Heart right ventricle (tissue), 16 donors: ENCODE measurements around the gene EGR4. TPM values are rescaled to one million over a fixed set of nuclear protein-coding genes. Genes with fewer than 3 reads are reported as not detected.

Source experiments
- ATAC-seq, 8 donors: fragments of 200-7000 bp; cut with Tn5 transposase; one replicate each; pipeline ENCODE4 v1.9.1; 2020; ENCODE audit warnings: mild to moderate bottlenecking in 8 of 8, moderate library complexity in 8 of 8, moderate number of reproducible peaks in 1 of 8
- DNase-seq, 2 donors: peaks; one replicate each; pipeline ENCODE4 v3.0.0-alpha.2; 2020
- H3K27ac ChIP-seq, 10 donors: fragments of 200-600 bp; sonication (generic) in 2 of 10; one replicate each; pipeline versions ENCODE4 v1.5.0 to v1.8.0; 2020 to 2022; ENCODE audit warnings: mild to moderate bottlenecking in 3 of 10
- H3K27me3 ChIP-seq, 7 donors: fragments of 200-600 bp; one replicate each; pipeline ENCODE4 v1.8.0; 2021 to 2022; ENCODE audit warnings: mild to moderate bottlenecking in 2 of 7
- H3K36me3 ChIP-seq, 9 donors: fragments of 200-600 bp; sonication (generic) in 1 of 9; one replicate each; pipeline versions ENCODE4 v1.5.0 to v1.8.0; 2020 to 2022; ENCODE audit warnings: mild to moderate bottlenecking in 2 of 9
- H3K4me1 ChIP-seq, 9 donors: fragments of 200-600 bp; sonication (generic) in 1 of 9; one replicate each; pipeline versions ENCODE4 v1.5.0 to v1.8.0; 2020 to 2022; ENCODE audit warnings: mild to moderate bottlenecking in 4 of 9
- H3K4me3 ChIP-seq, 10 donors: fragments of 200-600 bp; sonication (generic) in 2 of 10; one replicate each; pipeline versions ENCODE4 v1.5.0 to v1.8.0; 2020 to 2022; ENCODE audit warnings: mild to moderate bottlenecking in 7 of 10, moderate library complexity in 2 of 10
- H3K9me3 ChIP-seq, 11 donors: fragments of 200-600 bp in 10 of 11; sonication (generic) in 2 of 11; one replicate each; pipeline versions ENCODE4 v1.5.0 to v1.8.0; 2013 to 2022; ENCODE audit warnings: mild to moderate bottlenecking in 2 of 11, control low read depth in 1 of 11, moderate library complexity in 1 of 11
- WGBS, 2 donors: extraction: QIAGEN DNeasy Blood & Tissue Kit; methylation state at CpG; one replicate each; pipeline ENCODE4 v1.1.7; 2013; ENCODE audit warnings: inconsistent platforms in 1 of 2; 5-methylcytosine and 5-hydroxymethylcytosine counted together
- intact Hi-C, 10 donors: fragments of 100-400 bp; cut with DNase I; formaldehyde crosslinking; loops; one replicate each; pipeline versions ENCODE4 v1.11.1 to v1.14.2; 2022
- polyA plus RNA-seq, 2 donors: library from polyadenylated mRNA; stranded (reverse); fragments of 200-250 nt; gene quantifications; one replicate each; pipeline ENCODE4 v1.2.3, GENCODE V29; 2013
- total RNA-seq, 10 donors: library from RNA; stranded (reverse); fragmentation: NEBNext Ultra II Directional in 3 of 10; extraction: Animal tissue kit (Norgen Biotek cat#: 25700) in 3 of 10; gene quantifications; one replicate each; pipeline versions ENCODE4 v1.2.1 to v1.2.4, GENCODE V29; 2021 to 2023
- TF ChIP-seq, protein P1 (sequence below), 9 donors: fragments of 200-600 bp; sonication (generic) in 2 of 9; IDR thresholded peaks; one replicate each; pipeline versions ENCODE4 v1.5.0 to v1.8.0; 2021 to 2022; ENCODE audit warnings: antibody characterized with exemption in 9 of 9, mild to moderate bottlenecking in 5 of 9, moderate library complexity in 1 of 9
- donor health status: Arrhythmogenic right ventricular cardiomyopathy.
- donor health status: ischemic (EF 13 %, LVEDD 7.1; RV severe dilation, severe dysfunction).
- donor health status: healthy with polysubstance abuse.
- donor health status: DM: no; HTN: yes; CAD: no.
- donor health status: DM: no; HTN: no; CAD: no.
- donor health status: ischemic (EF 25% LVEDD 6.9; RV normal size, moderate dysfunction).
- donor health status: ischemic (EF 25% LVEDD 5.7; RV mildly dilated, moderate dysfunction).
- donor health status: healthy.
- donor health status: DM: yes; HTN: yes; CAD: no.
- donor health status: Ischemic cardiomyopathy.
- donor health status: ischemic (EF 35%, LVEDD 5.7; RV mildly dilated, moderate dysfunction).
- donor health status: nonischemic (EF 11% LVEDD 7.7; RV severe dilation, severe dysfunction).
- donor health status: DM: yes; HTN: yes; CAD: no.
- donor health status: PGD.
- donor health status: ischemic (EF 29% LVEDD 5.4; RV normal size, mild dysfunction).
- donor health status: nonischemic (EF 23%, LVEDD 6.1; RV moderate dilation, normal function).

EGR4 gene
- total and polyA plus RNA-seq, 12 donors: 0.36 TPM; not detected in 11

DNA sequence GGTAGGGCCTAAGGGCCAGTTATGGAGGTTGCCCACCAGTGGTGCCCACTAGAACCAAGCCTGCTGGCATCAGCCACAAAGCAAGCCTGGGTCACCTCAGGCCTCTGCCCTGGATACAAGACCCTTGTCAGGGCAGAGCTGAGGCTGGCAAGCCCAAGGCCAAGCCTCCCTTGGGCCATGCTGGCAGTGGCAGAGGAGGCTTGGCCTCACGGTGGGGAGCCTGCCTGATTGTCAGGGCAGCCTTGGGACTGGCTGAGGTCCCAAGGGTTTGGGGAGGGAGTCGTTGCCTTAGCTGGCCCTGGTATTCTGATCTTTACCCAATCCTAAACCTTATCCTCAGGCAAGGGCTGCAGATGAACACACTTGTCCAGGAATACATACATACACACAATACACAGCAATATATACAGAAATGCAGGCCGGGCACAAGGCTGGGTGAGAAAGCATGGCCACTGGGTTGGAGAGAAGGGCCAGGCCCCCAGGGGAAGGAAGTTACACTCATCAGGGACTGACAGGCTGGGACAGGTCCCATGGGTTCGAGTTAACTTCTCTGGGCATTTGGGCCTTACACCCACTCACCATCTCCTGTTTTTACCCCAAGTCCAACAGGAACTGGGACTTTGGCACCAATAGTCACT, 38.2 kb downstream of the EGR4 start:
- intact Hi-C loops: no loop called here
- peak in 1 of 8 donors; percentile 3 for ATAC-seq
- Histone ChIP-seq H3K9me3 (no peaks in the 10 kb centered on the region), H3K36me3 (peaks cover 5 to 52% (median 39%) of the 10 kb centered on the region in 9 donors), H3K4me3 (no peak overlapping the region), H3K4me1 (peaks cover 0 to 5% (median 0%) of the 10 kb centered on the region in 9 donors), H3K27ac (no peak overlapping the region), H3K27me3 (no peaks in the 10 kb centered on the region)
- TF ChIP-seq, protein P1, sequence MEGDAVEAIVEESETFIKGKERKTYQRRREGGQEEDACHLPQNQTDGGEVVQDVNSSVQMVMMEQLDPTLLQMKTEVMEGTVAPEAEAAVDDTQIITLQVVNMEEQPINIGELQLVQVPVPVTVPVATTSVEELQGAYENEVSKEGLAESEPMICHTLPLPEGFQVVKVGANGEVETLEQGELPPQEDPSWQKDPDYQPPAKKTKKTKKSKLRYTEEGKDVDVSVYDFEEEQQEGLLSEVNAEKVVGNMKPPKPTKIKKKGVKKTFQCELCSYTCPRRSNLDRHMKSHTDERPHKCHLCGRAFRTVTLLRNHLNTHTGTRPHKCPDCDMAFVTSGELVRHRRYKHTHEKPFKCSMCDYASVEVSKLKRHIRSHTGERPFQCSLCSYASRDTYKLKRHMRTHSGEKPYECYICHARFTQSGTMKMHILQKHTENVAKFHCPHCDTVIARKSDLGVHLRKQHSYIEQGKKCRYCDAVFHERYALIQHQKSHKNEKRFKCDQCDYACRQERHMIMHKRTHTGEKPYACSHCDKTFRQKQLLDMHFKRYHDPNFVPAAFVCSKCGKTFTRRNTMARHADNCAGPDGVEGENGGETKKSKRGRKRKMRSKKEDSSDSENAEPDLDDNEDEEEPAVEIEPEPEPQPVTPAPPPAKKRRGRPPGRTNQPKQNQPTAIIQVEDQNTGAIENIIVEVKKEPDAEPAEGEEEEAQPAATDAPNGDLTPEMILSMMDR (IDR thresholded peaks at IDR 0.05): no peak
- DNase-seq: no peak
- WGBS, 2 donors: 64 to 67% methylated on average over 4 of the region's 4 CpGs

DNA sequence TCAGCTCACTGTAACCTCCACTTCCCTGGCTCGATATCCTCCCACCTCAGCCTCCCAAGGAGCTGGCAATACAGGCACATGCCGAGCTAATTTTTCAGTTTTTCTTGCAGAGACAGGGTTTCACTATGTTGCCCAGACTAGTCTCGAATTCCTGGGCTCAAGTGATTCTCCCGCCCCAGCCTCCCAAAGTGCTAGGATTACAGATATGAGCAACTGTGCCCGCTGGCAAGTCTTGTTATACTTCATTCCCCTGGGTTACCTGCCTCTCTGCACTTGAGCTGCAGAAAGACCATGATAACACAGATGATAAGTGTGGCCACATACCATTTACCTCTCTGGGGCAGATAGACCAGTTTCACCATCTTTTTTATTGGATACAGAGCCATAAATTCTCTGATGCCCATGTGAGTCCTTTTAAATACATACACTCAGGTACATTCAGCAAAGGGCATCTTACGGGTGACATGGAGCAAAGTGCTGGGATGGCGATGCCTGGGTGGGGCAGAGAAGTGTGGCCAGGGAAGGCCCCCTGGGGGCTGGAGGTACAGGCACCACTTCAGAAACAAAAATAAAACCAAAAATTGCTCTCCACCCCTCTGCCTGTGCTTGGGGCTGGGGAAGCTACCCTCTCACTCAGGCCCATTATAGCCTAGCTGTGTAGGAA, 38.9 kb downstream of the EGR4 start:
- no peak overlapping the region for H3K27ac ChIP-seq
- ATAC-seq: no peak
- peaks cover 5 to 58% (median 44%) of the 10 kb centered on the region in 9 donors for H3K36me3 ChIP-seq
- no peak overlapping the region for H3K4me3 ChIP-seq
- peaks cover 0 to 5% (median 0%) of the 10 kb centered on the region in 9 donors for H3K4me1 ChIP-seq
- H3K9me3 ChIP-seq: no peaks in the 10 kb centered on the region
- H3K27me3 ChIP-seq: no peaks in the 10 kb centered on the region
- intact Hi-C loops: no loop called here
- DNase-seq: no peak
- TF ChIP-seq, protein P1 (IDR thresholded peaks at IDR 0.05): no peak
- 92 to 94% methylated on average over 7 of the region's 7 CpGs for WGBS, 2 donors

DNA sequence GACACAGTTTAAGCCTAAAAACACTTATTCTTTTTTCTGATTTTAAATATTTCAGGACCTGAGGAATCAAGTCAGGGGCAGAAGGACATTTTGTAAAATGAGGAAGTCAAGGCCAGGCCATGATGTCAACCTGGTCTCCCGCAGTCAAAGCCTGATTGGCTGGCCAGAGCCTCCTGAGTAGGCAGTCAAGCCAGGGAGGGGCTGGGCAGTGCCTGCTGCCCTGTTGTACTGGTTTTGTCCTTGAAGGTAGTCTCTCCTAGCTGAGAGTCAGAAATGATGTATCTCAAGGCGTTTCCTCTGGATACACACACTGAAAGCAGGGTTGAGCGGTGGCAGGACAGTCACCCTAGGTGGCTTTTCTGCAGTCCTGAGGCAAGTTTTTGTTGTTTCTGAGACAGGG, 39.4 kb downstream of the EGR4 start:
- TF ChIP-seq, protein P1 (IDR thresholded peaks at IDR 0.05): no peak
- DNase-seq (no peak), ATAC-seq (no peak)
- H3K4me3 ChIP-seq: no peak overlapping the region
- H3K27me3 ChIP-seq: no peaks in the 10 kb centered on the region
- intact Hi-C loops: no loop called here
- 90 to 98% methylated on average over 3 of the region's 3 CpGs for whole genome bisulfite sequencing, 2 donors
- peaks cover 5 to 64% (median 50%) of the 10 kb centered on the region in 9 donors for H3K36me3 ChIP-seq
- no peak overlapping the region for H3K27ac ChIP-seq
- H3K4me1 ChIP-seq: peaks cover 0 to 5% (median 0%) of the 10 kb centered on the region in 9 donors
- no peaks in the 10 kb centered on the region for H3K9me3 ChIP-seq

DNA sequence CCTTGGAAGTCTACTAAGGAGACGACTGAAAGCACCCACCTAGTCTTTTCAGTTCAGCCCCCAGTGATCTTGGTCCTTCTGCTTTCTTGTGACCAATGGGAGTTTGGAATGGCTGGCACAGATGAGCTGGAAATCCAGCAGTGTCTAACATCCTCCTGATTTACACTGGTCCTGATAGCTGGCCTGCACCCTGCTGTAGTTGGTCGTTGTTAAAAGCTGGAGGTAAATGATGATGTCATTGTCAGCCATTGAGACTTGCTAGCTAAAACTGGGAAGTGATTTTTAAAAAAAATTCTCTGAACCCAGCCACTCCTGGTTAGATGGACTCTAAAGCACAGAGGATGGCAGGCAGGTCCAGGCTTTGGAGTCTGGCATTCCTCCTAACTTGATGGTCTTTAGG, 39.9 kb downstream of the EGR4 start:
- H3K27ac ChIP-seq: no peak overlapping the region
- H3K4me1 ChIP-seq: peaks cover 0 to 5% (median 0%) of the 10 kb centered on the region in 9 donors
- intact Hi-C loops: no loop called here
- ATAC-seq (no peak), DNase-seq (no peak)
- H3K9me3 ChIP-seq: no peaks in the 10 kb centered on the region
- H3K4me3 ChIP-seq: no peak overlapping the region
- peaks cover 5 to 69% (median 55%) of the 10 kb centered on the region in 9 donors for H3K36me3 ChIP-seq
- H3K27me3 ChIP-seq: no peaks in the 10 kb centered on the region
- TF ChIP-seq, protein P1 (IDR thresholded peaks at IDR 0.05): no peak
- WGBS, 2 donors: 63 to 76% methylated on average over 2 of the region's 2 CpGs
